GM12878 (cell line): Measurements from ENCODE around the gene PDZD2. TPM values are rescaled to one million over a fixed set of nuclear protein-coding genes. Genes with fewer than 3 reads are reported as not detected.

Experiments
- ATAC-seq: fragments of 200-7000 bp; cut with Tn5 transposase; 3 replicates; pipeline ENCODE4 v1.9.1; 2020; ENCODE audit warnings: mild to moderate bottlenecking, moderate library complexity
- BruUV-seq: library from RNA; stranded (reverse); fragments of 400-500 nt; replicated peaks from 2 replicates; lab custom pipeline; 2021; lab: Mats Ljungman, UMichigan
- CTCF ChIA-PET: fragments of 300-600 bp; sonication (Branson Sonifier 250); formaldehyde crosslinking; extraction: SDS; loops from one replicate; lab custom pipeline; 2021; ENCODE audit warnings: inconsistent platforms; lab: Yijun Ruan, JAX
- POLR2A ChIA-PET: fragments of 350-600 bp; formaldehyde crosslinking; extraction: SDS; loops from one replicate; lab custom pipeline; 2021; ENCODE audit warnings: inconsistent platforms; lab: Charles Lee
- RAD21 ChIA-PET: fragments of 300-600 bp; sonication (Branson Sonifier 250); formaldehyde crosslinking; loops from one replicate; lab custom pipeline; 2023; ENCODE audit warnings: antibody characterized with exemption; ENCODE audit not compliant: unreplicated experiment; lab: Charles Lee
- SMC1A ChIA-PET: fragments of 300-600 bp; sonication (Branson Sonifier 250); formaldehyde crosslinking; loops from one replicate; lab custom pipeline; 2023; ENCODE audit not compliant: unreplicated experiment, uncharacterized antibody; lab: Charles Lee
- DNase-seq: peaks from one replicate; pipeline ENCODE4 v3.0.0-alpha.2; 2011; ENCODE audit warnings: low read depth, low spot score
- FAIRE-seq: peaks from 3 replicates; lab custom pipeline; 2011; peaks lifted over from hg19 to GRCh38; lab: Jason Lieb, UNC
- H2AFZ ChIP-seq: 2 replicates; pipeline ENCODE4 v1.6.0; 2011; ENCODE audit warnings: low read depth, low read length, control low read depth; ENCODE audit not compliant: control insufficient read depth
- H3K27ac ChIP-seq: 2 replicates; pipeline ENCODE4 v1.5.1; 2011; ENCODE audit warnings: control low read depth; ENCODE audit not compliant: control insufficient read depth, insufficient read depth
- H3K27me3 ChIP-seq, 2 experiments: replicated peaks in 1 of 2; 2 replicates each; pipeline versions ENCODE4 v1.6.0 to v1.6.1; 2011; ENCODE audit warnings: low read length in 1 of 2; ENCODE audit not compliant: control insufficient read depth in 2 of 2, insufficient read depth in 2 of 2
- H3K36me3 ChIP-seq, 2 experiments: 2 replicates each; pipeline ENCODE4 v1.5.1; 2011; ENCODE audit warnings: low read length in 1 of 2; ENCODE audit not compliant: control insufficient read depth in 2 of 2, insufficient read depth in 2 of 2
- H3K4me1 ChIP-seq: 2 replicates; pipeline ENCODE4 v1.6.1; 2011; ENCODE audit warnings: mild to moderate bottlenecking, low read length, moderate library complexity, mixed read lengths; ENCODE audit not compliant: control insufficient read depth, insufficient read depth
- H3K4me2 ChIP-seq: 2 replicates; pipeline ENCODE4 v1.6.0; 2011; ENCODE audit warnings: control low read depth; ENCODE audit not compliant: control insufficient read depth, insufficient read depth
- H3K4me3 ChIP-seq: fragments of 200-600 bp; sonication (generic); 2 replicates; pipeline ENCODE4 v1.5.1; 2016
- H3K79me2 ChIP-seq: 2 replicates; pipeline ENCODE4 v1.6.0; 2011; ENCODE audit warnings: low read length; ENCODE audit not compliant: control insufficient read depth, insufficient read depth
- H3K9ac ChIP-seq: 2 replicates; pipeline ENCODE4 v1.8.0; 2011; ENCODE audit warnings: low read length, control low read depth, mixed read lengths; ENCODE audit not compliant: control insufficient read depth, insufficient read depth
- H3K9me3 ChIP-seq: replicated peaks from 3 replicates; pipeline ENCODE4 v1.5.1; 2011; ENCODE audit warnings: mild to moderate bottlenecking, low read length; ENCODE audit not compliant: control insufficient read depth, insufficient read depth
- H4K20me1 ChIP-seq: 2 replicates; pipeline ENCODE4 v1.6.0; 2011; ENCODE audit not compliant: control insufficient read depth, insufficient read depth
- HSF1 ChIP-seq: fragments of 150-350 bp; IDR thresholded peaks from 2 replicates; pipeline ENCODE4 v1.6.1; 2014; ENCODE audit warnings: mild to moderate bottlenecking, low read depth, low read length
- IKZF1 ChIP-seq: fragments of 450-650 bp; conservative IDR thresholded peaks from 2 replicates; pipeline ENCODE4 v1.6.1; 2017; ENCODE audit warnings: antibody characterized with exemption, mild to moderate bottlenecking
- JUNB ChIP-seq: IDR thresholded peaks from 2 replicates; pipeline ENCODE4 v1.6.1; 2016; ENCODE audit warnings: antibody characterized with exemption, mild to moderate bottlenecking
- MAX ChIP-seq: IDR thresholded peaks from 2 replicates; pipeline ENCODE4 v1.6.1; 2012; ENCODE audit warnings: low read depth, low read length, improper control_type of control experiment
- PAX5 ChIP-seq: IDR thresholded peaks from 2 replicates; pipeline ENCODE4 v1.6.1; 2011; ENCODE audit warnings: low read depth, low read length, borderline replicate concordance
- RUNX3 ChIP-seq: IDR thresholded peaks from 2 replicates; pipeline ENCODE4 v1.6.1; 2012; ENCODE audit warnings: low read length, inconsistent platforms
- SKIL ChIP-seq: fragments of 450-650 bp; IDR thresholded peaks from 2 replicates; pipeline ENCODE4 v1.6.1; 2017; ENCODE audit warnings: mild to moderate bottlenecking, low read depth, inconsistent platforms; ENCODE audit not compliant: poor library complexity, severe bottlenecking
- SP1 ChIP-seq: IDR thresholded peaks from one replicate; pipeline ENCODE4 v1.6.1; 2011; ENCODE audit warnings: low read depth, low read length
- SREBF1 ChIP-seq: IDR thresholded peaks from 2 replicates; pipeline ENCODE4 v1.6.1; 2012; ENCODE audit warnings: mild to moderate bottlenecking, low read length
- TCF7 ChIP-seq: IDR thresholded peaks from 2 replicates; pipeline ENCODE4 v1.6.1; 2014; ENCODE audit warnings: antibody characterized with exemption, borderline replicate concordance
- ZBED1 ChIP-seq: IDR thresholded peaks from 2 replicates; pipeline ENCODE4 v1.6.1; 2016; ENCODE audit warnings: borderline replicate concordance
- ZNF622 ChIP-seq: fragments of 450-650 bp; IDR thresholded peaks from 2 replicates; pipeline ENCODE4 v1.6.1; 2017; ENCODE audit warnings: mild to moderate bottlenecking, inconsistent platforms
- WGBS: methylation state at CpG from one replicate; pipeline ENCODE4 v1.1.6; 2016; ENCODE audit warnings: low lambda C conversion rate; ENCODE audit not compliant: insufficient replicate concordance, insufficient coverage; ENCODE audit errors: missing lambda C conversion rate; 5-methylcytosine and 5-hydroxymethylcytosine counted together
- in situ Hi-C: fragments of 300-500 bp; cut with MboI; formaldehyde crosslinking; loops from 9 replicates; pipeline ENCODE4 v1.14.3; 2018; ENCODE audit warnings: mixed read lengths
- intact Hi-C: fragments of 100-400 bp; cut with micrococcal nuclease; formaldehyde crosslinking; loops from one replicate; pipeline ENCODE4 v1.14.2; 2022; ENCODE audit not compliant: unreplicated experiment
- polyA plus RNA-seq, 11 experiments: library from polyadenylated mRNA; depleted of rRNA in 4 of 11; unstranded in 6 of 11; stranded (reverse) in 5 of 11; fragments of >200 nt; fragmentation: Nextera tagmentation in 4 of 11; fragmentation: Illumina TruSeq in 1 of 11; extraction: Ambion mirVana in 4 of 11; extraction: Trizol in 1 of 11; gene quantifications; 1 replicate in 1 of 11; 2 replicates in 10 of 11; pipeline versions ENCODE4 v1.2.1 to v1.2.3, GENCODE V29; 2011 to 2016; ENCODE audit warnings: inconsistent platforms in 2 of 11, missing spikeins in 2 of 11, low read depth in 1 of 11
- total RNA-seq, 4 experiments: library from RNA; depleted of rRNA in 3 of 4; stranded (reverse); fragments of >200 nt in 3 of 4; fragmentation: Illumina TruSeq in 1 of 4; extraction: Trizol in 1 of 4; gene quantifications; 2 replicates each; pipeline versions ENCODE4 v1.2.1 to v1.2.3, GENCODE V29; 2013 to 2021
- TF ChIP-seq, protein P1 (sequence below): fragments of 450-650 bp; IDR thresholded peaks from 2 replicates; pipeline ENCODE4 v1.6.1; 2017; ENCODE audit warnings: borderline replicate concordance

The PDZD2 gene
- total and polyA plus RNA-seq, 10 of the 15 experiments (the other 5 are each of a cell fraction or from before 2014, with no cell fraction given) = 0.01 to 0.58 (median 0.29) TPM; not detected in 3

DNA sequence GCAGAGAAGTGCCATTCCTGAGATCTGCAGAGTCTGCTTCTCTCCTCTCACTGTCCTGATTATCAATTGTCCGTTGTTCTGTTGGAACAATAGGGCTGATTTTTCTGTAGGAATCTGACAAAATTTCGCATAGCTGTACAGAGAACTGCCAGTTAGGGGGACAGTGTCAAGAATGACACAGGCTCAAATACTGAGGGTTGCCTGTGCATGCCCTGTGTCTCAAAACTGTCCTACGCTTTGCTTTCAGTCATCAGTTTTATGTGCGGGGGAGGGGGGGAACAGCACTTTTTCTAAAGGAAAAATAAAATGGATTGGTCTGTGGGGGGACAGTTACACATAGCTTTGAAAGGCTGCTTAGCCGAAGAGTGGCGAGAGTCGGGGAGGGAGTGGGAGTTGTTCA is 248.6 kb downstream of the PDZD2 start:
- H3K4me2 ChIP-seq = no peak overlapping the region
- RAD21 ChIA-PET = no interaction called here
- no peaks in the 10 kb centered on the region for H3K9me3 ChIP-seq
- POLR2A ChIA-PET = no interaction called here
- CTCF ChIA-PET = no interaction called here
- H3K9ac ChIP-seq = no peak overlapping the region
- no peaks in the 10 kb centered on the region for H4K20me1 ChIP-seq
- H3K27ac ChIP-seq = no peak overlapping the region
- intact Hi-C loops = no loop called here
- H3K27me3 ChIP-seq = no peaks in the 10 kb centered on the region
- no peak for FAIRE-seq
- no peak overlapping the region for H3K4me3 ChIP-seq
- in situ Hi-C loops = no loop called here
- TF ChIP-seq SREBF1 (no peak), JUNB (no peak)
- TF ChIP-seq, protein P1, sequence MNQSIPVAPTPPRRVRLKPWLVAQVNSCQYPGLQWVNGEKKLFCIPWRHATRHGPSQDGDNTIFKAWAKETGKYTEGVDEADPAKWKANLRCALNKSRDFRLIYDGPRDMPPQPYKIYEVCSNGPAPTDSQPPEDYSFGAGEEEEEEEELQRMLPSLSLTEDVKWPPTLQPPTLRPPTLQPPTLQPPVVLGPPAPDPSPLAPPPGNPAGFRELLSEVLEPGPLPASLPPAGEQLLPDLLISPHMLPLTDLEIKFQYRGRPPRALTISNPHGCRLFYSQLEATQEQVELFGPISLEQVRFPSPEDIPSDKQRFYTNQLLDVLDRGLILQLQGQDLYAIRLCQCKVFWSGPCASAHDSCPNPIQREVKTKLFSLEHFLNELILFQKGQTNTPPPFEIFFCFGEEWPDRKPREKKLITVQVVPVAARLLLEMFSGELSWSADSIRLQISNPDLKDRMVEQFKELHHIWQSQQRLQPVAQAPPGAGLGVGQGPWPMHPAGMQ = no peak
- SMC1A ChIA-PET = no interaction called here
- H3K4me1 ChIP-seq = no peaks in the 10 kb centered on the region
- H3K79me2 ChIP-seq = no peaks in the 10 kb centered on the region
- H3K36me3 ChIP-seq = no peaks in the 10 kb centered on the region
- no peak for DNase-seq
- BruUV-seq = no TSS peak
- no peak for ATAC-seq
- 53% methylated on average over 7 of the region's 7 CpGs for WGBS
- no peak overlapping the region for H2AFZ ChIP-seq

DNA sequence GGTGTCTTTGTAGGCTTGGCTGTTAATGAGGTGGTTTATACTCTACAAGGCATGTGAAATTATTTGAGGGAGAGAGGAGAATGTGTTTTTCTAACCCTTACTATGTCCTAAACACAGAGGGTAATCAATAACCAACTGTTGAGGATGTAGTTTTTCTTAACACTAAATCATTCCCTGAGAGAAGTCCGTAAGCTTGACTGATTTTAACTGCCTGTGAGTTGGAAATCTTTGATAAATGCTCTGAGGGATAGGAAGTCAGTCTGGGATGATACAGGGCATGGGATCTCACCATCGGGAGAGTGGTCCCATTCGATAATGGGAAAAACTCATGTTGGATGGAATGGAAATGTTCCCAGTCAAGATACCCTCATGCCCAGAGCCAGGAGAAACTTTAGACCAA is 249.6 kb downstream of the PDZD2 start:
- ChIA-PET SMC1A (no interaction called here), CTCF (no interaction called here), POLR2A (no interaction called here), RAD21 (no interaction called here)
- H3K4me3 ChIP-seq = no peak overlapping the region
- no peaks in the 10 kb centered on the region for H3K79me2 ChIP-seq
- H4K20me1 ChIP-seq = no peaks in the 10 kb centered on the region
- no TSS peak for BruUV-seq
- no peak for FAIRE-seq
- no peak for DNase-seq
- no peaks in the 10 kb centered on the region for H3K4me1 ChIP-seq
- H3K27ac ChIP-seq = no peak overlapping the region
- intact Hi-C loops = no loop called here
- no peak for ATAC-seq
- WGBS = 78% methylated on average over 3 of the region's 3 CpGs
- H3K4me2 ChIP-seq = no peak overlapping the region
- no peak overlapping the region for H2AFZ ChIP-seq
- no peaks in the 10 kb centered on the region for H3K27me3 ChIP-seq
- no peaks in the 10 kb centered on the region for H3K36me3 ChIP-seq
- H3K9me3 ChIP-seq = no peaks in the 10 kb centered on the region
- in situ Hi-C loops = no loop called here
- H3K9ac ChIP-seq = no peak overlapping the region
- TF ChIP-seq MAX (no peak), TCF7 (no peak), ZBED1 (no peak), SKIL (no peak), HSF1 (no peak), ZNF622 (no peak), RUNX3 (no peak), IKZF1 (no peak), PAX5 (no peak), SP1 (no peak)
